Neural progenitor cell (in vitro differentiated cells): ENCODE results near the gene JMJD7. TPM values are rescaled to one million over a fixed set of nuclear protein-coding genes. Genes with fewer than 3 reads are reported as not detected.

ENCODE experiments used
- DNase-seq: peaks from one replicate; pipeline ENCODE4 v3.0.0-alpha.2; 2016; ENCODE audit warnings: low spot score
- H2AFZ ChIP-seq: fragments of 200-600 bp; sonication (generic); replicated peaks from 2 replicates; pipeline ENCODE4 v1.6.1; 2016; ENCODE audit warnings: antibody characterized with exemption
- H3F3A ChIP-seq: fragments of 200-600 bp; sonication (generic); 2 replicates; pipeline ENCODE4 v1.6.1; 2016; ENCODE audit warnings: antibody characterized with exemption, low read depth
- H3K27ac ChIP-seq: fragments of 200-600 bp; sonication (generic); 2 replicates; pipeline ENCODE4 v1.5.1; 2016; ENCODE audit warnings: mild to moderate bottlenecking
- H3K27me3 ChIP-seq: fragments of 200-600 bp; sonication (generic); 2 replicates; pipeline ENCODE4 v1.6.1; 2016; ENCODE audit warnings: mild to moderate bottlenecking, moderate library complexity
- H3K36me3 ChIP-seq: fragments of 200-600 bp; sonication (generic); 2 replicates; pipeline ENCODE4 v1.5.1; 2016
- H3K4me1 ChIP-seq: fragments of 200-600 bp; sonication (generic); 2 replicates; pipeline ENCODE4 v1.6.1; 2016; ENCODE audit warnings: mixed run types
- H3K4me2 ChIP-seq: fragments of 200-600 bp; sonication (generic); 2 replicates; pipeline ENCODE4 v1.6.1; 2016
- H3K4me3 ChIP-seq: fragments of 200-600 bp; sonication (generic); 2 replicates; pipeline ENCODE4 v1.5.1; 2016
- H3K79me2 ChIP-seq: fragments of 200-600 bp; sonication (generic); 2 replicates; pipeline ENCODE4 v1.6.1; 2016; ENCODE audit warnings: low read depth
- H3K9ac ChIP-seq: fragments of 200-600 bp; sonication (generic); 2 replicates; pipeline ENCODE4 v1.6.1; 2016
- H3K9me3 ChIP-seq: fragments of 200-600 bp; sonication (generic); 2 replicates; pipeline ENCODE4 v1.5.1; 2016; ENCODE audit warnings: low read depth
- H4K20me1 ChIP-seq: fragments of 200-600 bp; sonication (generic); 2 replicates; pipeline ENCODE4 v1.6.1; 2016; ENCODE audit warnings: low read depth
- H3K27ac Mint-ChIP-seq: 3 replicates; pipeline ENCODE4 v1.8.0; 2021; ENCODE audit warnings: mixed read lengths
- H3K27me3 Mint-ChIP-seq: 2 replicates; pipeline ENCODE4 v1.8.0; 2022; ENCODE audit warnings: low read depth, mild to moderate bottlenecking, inconsistent platforms, moderate library complexity, mixed read lengths; ENCODE audit not compliant: insufficient read depth
- H3K36me3 Mint-ChIP-seq: 3 replicates; pipeline ENCODE4 v1.8.0; 2021; ENCODE audit warnings: mixed read lengths
- H3K4me1 Mint-ChIP-seq: 3 replicates; pipeline ENCODE4 v1.8.0; 2021; ENCODE audit warnings: mixed read lengths
- H3K4me3 Mint-ChIP-seq: 3 replicates; pipeline ENCODE4 v1.8.0; 2021; ENCODE audit warnings: mild to moderate bottlenecking, moderate library complexity, mixed read lengths
- H3K9me3 Mint-ChIP-seq: 3 replicates; pipeline ENCODE4 v1.8.0; 2020; ENCODE audit warnings: mixed read lengths
- EZH2 ChIP-seq: fragments of 200-600 bp; sonication (generic); IDR thresholded peaks from 2 replicates; pipeline ENCODE4 v1.6.1; 2017; ENCODE audit warnings: antibody characterized with exemption, mild to moderate bottlenecking, moderate library complexity
- EZH2phosphoT487 ChIP-seq: fragments of 200-600 bp; sonication (generic); IDR thresholded peaks from 2 replicates; pipeline ENCODE4 v1.6.1; 2017; ENCODE audit warnings: antibody characterized with exemption
- total RNA-seq: library from RNA; depleted of rRNA; stranded (reverse); fragments of >200 nt; gene quantifications from 2 replicates; pipeline ENCODE4 v1.2.3, GENCODE V29; 2015; ENCODE audit warnings: low replicate concordance
- TF ChIP-seq, protein P1 (sequence below): fragments of 200-600 bp; sonication (generic); IDR thresholded peaks from 2 replicates; pipeline ENCODE4 v1.5.1; 2017; ENCODE audit warnings: antibody characterized with exemption, mild to moderate bottlenecking

JMJD7 gene
- total RNA-seq, 1 donor from 2014 or later = 13.4 TPM

DNA sequence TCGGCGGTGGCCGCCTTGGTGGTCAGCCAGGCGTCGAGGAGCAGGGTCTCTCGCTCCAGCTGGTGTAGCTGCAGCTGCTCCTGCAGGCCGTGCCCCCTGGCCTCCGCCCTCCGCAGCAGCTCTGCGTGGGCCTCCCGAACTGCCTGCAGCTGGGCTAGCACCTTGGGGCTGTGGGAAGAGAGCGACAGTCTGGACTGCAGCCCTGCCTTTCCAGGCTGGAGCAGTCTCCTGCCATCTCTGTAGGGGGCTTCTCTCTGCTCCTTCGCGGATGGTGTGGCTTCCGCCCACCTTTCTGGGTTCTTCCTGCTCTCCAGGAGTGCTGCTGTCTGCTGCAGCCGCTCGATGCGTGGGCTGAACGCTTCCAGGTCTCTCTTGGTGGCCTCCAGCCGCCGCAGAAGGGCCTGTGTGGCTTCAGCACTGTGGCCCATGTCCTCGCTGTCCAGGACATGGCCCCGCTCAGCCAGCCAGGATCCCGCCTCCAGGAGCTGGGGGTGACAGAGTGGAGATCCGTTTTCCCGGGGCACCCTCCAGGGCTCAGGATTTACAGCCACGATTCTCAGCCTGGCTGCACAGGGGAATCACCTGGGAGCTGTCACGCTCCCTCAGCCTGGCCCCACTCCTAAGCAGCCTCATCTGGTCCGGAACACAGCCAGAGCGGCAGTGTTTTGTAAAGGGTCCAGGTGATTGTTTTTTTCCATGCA lies 27.5 kb downstream of the JMJD7 start:
- Histone ChIP-seq H3K27me3 (no peaks in the 10 kb centered on the region), H3K4me3 (no peak overlapping the region), H4K20me1 (no peaks in the 10 kb centered on the region), H3K79me2 (no peaks in the 10 kb centered on the region), H3K4me2 (no peak overlapping the region), H2AFZ (peak overlapping the region; percentile 79), H3K27ac (no peak overlapping the region), H3K9ac (no peak overlapping the region), H3F3A (no peaks in the 10 kb centered on the region), H3K36me3 (no peaks in the 10 kb centered on the region), H3K9me3 (no peaks in the 10 kb centered on the region), H3K4me1 (peaks cover 7% of the 10 kb centered on the region)
- DNase-seq = no peak
- no peak overlapping the region for H3K4me3 Mint-ChIP-seq
- peaks cover 10% of the 10 kb centered on the region for H3K27me3 Mint-ChIP-seq
- H3K9me3 Mint-ChIP-seq = no peaks in the 10 kb centered on the region
- H3K36me3 Mint-ChIP-seq = no peaks in the 10 kb centered on the region
- TF ChIP-seq EZH2 = no peak
- no peak for TF ChIP-seq EZH2phosphoT487
- TF ChIP-seq, protein P1, sequence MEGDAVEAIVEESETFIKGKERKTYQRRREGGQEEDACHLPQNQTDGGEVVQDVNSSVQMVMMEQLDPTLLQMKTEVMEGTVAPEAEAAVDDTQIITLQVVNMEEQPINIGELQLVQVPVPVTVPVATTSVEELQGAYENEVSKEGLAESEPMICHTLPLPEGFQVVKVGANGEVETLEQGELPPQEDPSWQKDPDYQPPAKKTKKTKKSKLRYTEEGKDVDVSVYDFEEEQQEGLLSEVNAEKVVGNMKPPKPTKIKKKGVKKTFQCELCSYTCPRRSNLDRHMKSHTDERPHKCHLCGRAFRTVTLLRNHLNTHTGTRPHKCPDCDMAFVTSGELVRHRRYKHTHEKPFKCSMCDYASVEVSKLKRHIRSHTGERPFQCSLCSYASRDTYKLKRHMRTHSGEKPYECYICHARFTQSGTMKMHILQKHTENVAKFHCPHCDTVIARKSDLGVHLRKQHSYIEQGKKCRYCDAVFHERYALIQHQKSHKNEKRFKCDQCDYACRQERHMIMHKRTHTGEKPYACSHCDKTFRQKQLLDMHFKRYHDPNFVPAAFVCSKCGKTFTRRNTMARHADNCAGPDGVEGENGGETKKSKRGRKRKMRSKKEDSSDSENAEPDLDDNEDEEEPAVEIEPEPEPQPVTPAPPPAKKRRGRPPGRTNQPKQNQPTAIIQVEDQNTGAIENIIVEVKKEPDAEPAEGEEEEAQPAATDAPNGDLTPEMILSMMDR = no peak
- peaks cover 23% of the 10 kb centered on the region for H3K4me1 Mint-ChIP-seq
- H3K27ac Mint-ChIP-seq = peak overlapping the region; percentile 87

GRCh38 chr15:41856262-41856661 lies 28.4 kb downstream of the JMJD7 start:
- H3K4me2 ChIP-seq = no peak overlapping the region
- H3K36me3 ChIP-seq = no peaks in the 10 kb centered on the region
- no peak overlapping the region for H3K27ac Mint-ChIP-seq
- no peaks in the 10 kb centered on the region for H3F3A ChIP-seq
- no peaks in the 10 kb centered on the region for H3K9me3 ChIP-seq
- no peak overlapping the region for H3K4me3 ChIP-seq
- peaks cover 7% of the 10 kb centered on the region for H3K4me1 ChIP-seq
- H3K9ac ChIP-seq = no peak overlapping the region
- TF ChIP-seq, protein P1 = no peak
- H3K4me3 Mint-ChIP-seq = no peak overlapping the region
- DNase-seq = no peak
- no peaks in the 10 kb centered on the region for H3K27me3 ChIP-seq
- no peaks in the 10 kb centered on the region for H3K79me2 ChIP-seq
- H3K27me3 Mint-ChIP-seq = peaks cover 10% of the 10 kb centered on the region
- H4K20me1 ChIP-seq = no peaks in the 10 kb centered on the region
- H3K9me3 Mint-ChIP-seq = no peaks in the 10 kb centered on the region
- no peak overlapping the region for H2AFZ ChIP-seq
- H3K27ac ChIP-seq = no peak overlapping the region
- H3K36me3 Mint-ChIP-seq = no peaks in the 10 kb centered on the region
- H3K4me1 Mint-ChIP-seq = peaks cover 28% of the 10 kb centered on the region

GRCh38 chr15:41856716-41857115 lies 28.8 kb downstream of the JMJD7 start:
- Histone ChIP-seq H3K27ac (no peak overlapping the region), H3K27me3 (no peaks in the 10 kb centered on the region), H3K4me1 (peaks cover 7% of the 10 kb centered on the region), H3K9me3 (no peaks in the 10 kb centered on the region), H2AFZ (no peak overlapping the region), H3K9ac (no peak overlapping the region), H3K36me3 (no peaks in the 10 kb centered on the region), H3K4me3 (no peak overlapping the region), H4K20me1 (no peaks in the 10 kb centered on the region), H3K4me2 (no peak overlapping the region), H3K79me2 (no peaks in the 10 kb centered on the region), H3F3A (no peaks in the 10 kb centered on the region)
- Mint-ChIP-seq H3K4me3 (no peak overlapping the region), H3K9me3 (no peaks in the 10 kb centered on the region), H3K27ac (no peak overlapping the region), H3K4me1 (peaks cover 29% of the 10 kb centered on the region), H3K36me3 (no peaks in the 10 kb centered on the region), H3K27me3 (peaks cover 10% of the 10 kb centered on the region)
- DNase-seq = no peak
- TF ChIP-seq EZH2 = no peak
- TF ChIP-seq EZH2phosphoT487 = no peak
- TF ChIP-seq, protein P1 = no peak
